ENCODE data around the gene MICAL3. TPM values are rescaled to one million over a fixed set of nuclear protein-coding genes. Genes with fewer than 3 reads are reported as not detected.
A peak's percentile ranks its signal among the peaks of the same experiment; 100 is the strongest.
"Not testable (repeated sequence)": the region's sequence is repeated elsewhere in the genome, so short reads cannot be mapped to it uniquely, and the experiment has no call there.

Gene MICAL3
- total RNA-seq, 1 experiment from 2014 or later, result 47.1 TPM

GRCh38 chr22:18008136-18008535, 16.2 kb downstream of the MICAL3 start:
- ChIA-PET POLR2A (no interaction called here), CTCF (no interaction called here)
- no peak for TF ChIP-seq CTCF (IDR thresholded peaks at IDR 0.05)
- no TSS peak for BruUV-seq (replicated peaks)
- Histone ChIP-seq H3K36me3 (ENCODE audit: control insufficient read depth, insufficient read depth, low read length) (no peaks in the 10 kb centered on the region), H3K4me1 (ENCODE audit: control insufficient read depth, insufficient read depth, low read length) (no peaks in the 10 kb centered on the region), H3K27ac (ENCODE audit: low read length) (no peak overlapping the region), H3K9me3 (ENCODE audit: control insufficient read depth, insufficient read depth, low read depth, low read length) (no peaks in the 10 kb centered on the region), H3K27me3 (ENCODE audit: control insufficient read depth, insufficient read depth, low read length) (no peaks in the 10 kb centered on the region), H3K4me3 (ENCODE audit: low read depth in 2 of 2, low read length in 2 of 2) (no peak overlapping the region)
- DNase-seq (ENCODE audit: low read depth, low spot score) (no peak), ATAC-seq (no peak)
- intact Hi-C loops (cut with micrococcal nuclease; ENCODE audit: unreplicated experiment) (no loop called here), in situ Hi-C loops (cut with HindIII; ENCODE audit: low pct_unique_long_range_greater_than_20kb, low sequenced_read_pairs) (no loop called here)

- Histone ChIP-seq H3K4me1 (ENCODE audit: control insufficient read depth, insufficient read depth, low read length) (no peaks in the 10 kb centered on the region), H3K27me3 (ENCODE audit: control insufficient read depth, insufficient read depth, low read length) (no peaks in the 10 kb centered on the region), H3K9me3 (ENCODE audit: control insufficient read depth, insufficient read depth, low read depth, low read length) (no peaks in the 10 kb centered on the region), H3K27ac (ENCODE audit: low read length) (no peak overlapping the region), H3K4me3 (ENCODE audit: low read depth in 2 of 2, low read length in 2 of 2) (no peak overlapping the region), H3K36me3 (ENCODE audit: control insufficient read depth, insufficient read depth, low read length) (no peaks in the 10 kb centered on the region; the same call in 1 of the 2 replicates)
- no peak for ATAC-seq
- TF ChIP-seq POLR2AphosphoS5 (IDR thresholded peaks at IDR 0.05; ENCODE audit: low read depth, low read length) (no peak), CTCF (IDR thresholded peaks at IDR 0.05) (no peak), REST (IDR thresholded peaks at IDR 0.05; ENCODE audit: insufficient read depth in 1 of 2, low read depth in 2 of 2, low read length in 1 of 2) (no peak), SIN3A (IDR thresholded peaks at IDR 0.05; ENCODE audit: borderline replicate concordance, insufficient read depth, low read depth, low read length) (no peak), TCF7L2 (IDR thresholded peaks at IDR 0.05; ENCODE audit: low read depth, low read length) (no peak)
- in situ Hi-C loops (cut with HindIII; ENCODE audit: low pct_unique_long_range_greater_than_20kb, low sequenced_read_pairs) (no loop called here), intact Hi-C loops (cut with micrococcal nuclease; ENCODE audit: unreplicated experiment) (no loop called here)
- POLR2A ChIA-PET, result no interaction called here
- no TSS peak for BruUV-seq (replicated peaks)
- no peak for DNase-seq (ENCODE audit: low read depth, low spot score)
- CTCF ChIA-PET, result no interaction called here
These were observed 19.0 kb downstream of the MICAL3 start for GRCh38 chr22:18005201-18005926.

GRCh38 chr22:18001894-18002315, 22.5 kb downstream of the MICAL3 start:
- in situ Hi-C loops (cut with HindIII; ENCODE audit: low pct_unique_long_range_greater_than_20kb, low sequenced_read_pairs); H3K36me3 ChIP-seq (ENCODE audit: control insufficient read depth, insufficient read depth, low read length); BruUV-seq (replicated peaks); DNase-seq (ENCODE audit: low read depth, low spot score); H3K4me1 ChIP-seq (ENCODE audit: control insufficient read depth, insufficient read depth, low read length); intact Hi-C loops (cut with micrococcal nuclease; ENCODE audit: unreplicated experiment); ATAC-seq; H3K27me3 ChIP-seq (ENCODE audit: control insufficient read depth, insufficient read depth, low read length); H3K9me3 ChIP-seq (ENCODE audit: control insufficient read depth, insufficient read depth, low read depth, low read length); CTCF ChIA-PET: not testable (repeated sequence)
- Histone ChIP-seq H3K4me3 (ENCODE audit: low read depth in 2 of 2, low read length in 2 of 2) (peak overlapping the region; percentile 64 to 69), H3K27ac (ENCODE audit: low read length) (peak overlapping the region; percentile 86)
- POLR2A ChIA-PET, result interaction anchor here (0.6 kb wide), 1 partner anchor 141 kb away, joined by 3 read pairs; no protein-coding TSS in a partner anchor

Measured in Panc1 (cell line).